HTR-8/SVneo (cell line): Measurements from ENCODE around the gene BSN.
A peak's percentile ranks its signal among the peaks of the same experiment; 100 is the strongest.
"Not testable (repeated sequence)": the region's sequence is repeated elsewhere in the genome, so short reads cannot be mapped to it uniquely, and the experiment has no call there.

Source experiments
- DNase-seq: peaks from one replicate; pipeline ENCODE4 v3.0.0; 2011; ENCODE audit warnings: low spot score, mixed read lengths; ENCODE audit not compliant: insufficient read length
- FAIRE-seq: peaks from 2 replicates; lab custom pipeline; 2011; peaks lifted over from hg19 to GRCh38; lab: Jason Lieb, UNC

BSN gene

DNA sequence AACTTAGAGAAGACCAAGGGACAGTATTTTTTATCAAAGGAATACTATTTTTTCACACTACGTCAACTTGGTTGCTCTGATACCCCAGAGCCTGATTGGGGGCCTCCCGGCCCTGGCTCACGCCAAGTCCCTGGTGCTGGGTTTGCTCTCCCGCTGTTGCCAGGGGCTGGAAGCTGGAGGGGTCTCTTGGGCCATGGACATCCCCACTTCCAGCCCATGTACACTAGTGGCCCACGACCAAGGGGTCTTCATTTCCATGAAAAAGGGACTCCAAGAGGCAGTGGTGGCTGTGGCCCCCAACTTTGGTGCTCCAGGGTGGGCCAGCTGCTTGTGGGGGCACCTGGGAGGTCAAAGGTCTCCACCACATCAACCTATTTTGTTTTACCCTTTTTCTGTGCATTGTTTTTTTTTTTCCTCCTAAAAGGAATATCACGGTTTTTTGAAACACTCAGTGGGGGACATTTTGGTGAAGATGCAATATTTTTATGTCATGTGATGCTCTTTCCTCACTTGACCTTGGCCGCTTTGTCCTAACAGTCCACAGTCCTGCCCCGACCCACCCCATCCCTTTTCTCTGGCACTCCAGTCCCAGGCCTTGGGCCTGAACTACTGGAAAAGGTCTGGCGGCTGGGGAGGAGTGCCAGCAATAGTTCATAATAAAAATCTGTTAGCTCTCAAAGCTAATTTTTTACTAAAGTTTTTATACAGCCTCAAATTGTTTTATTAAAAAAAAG lies 20.3 kb upstream of the BSN start:
- DNase-seq = no peak
- FAIRE-seq = no peak

- DNase-seq (no peak), FAIRE-seq (no peak)
Measured at GRCh38 chr3:49534581-49535441, 19.5 kb upstream of the BSN start.

DNA sequence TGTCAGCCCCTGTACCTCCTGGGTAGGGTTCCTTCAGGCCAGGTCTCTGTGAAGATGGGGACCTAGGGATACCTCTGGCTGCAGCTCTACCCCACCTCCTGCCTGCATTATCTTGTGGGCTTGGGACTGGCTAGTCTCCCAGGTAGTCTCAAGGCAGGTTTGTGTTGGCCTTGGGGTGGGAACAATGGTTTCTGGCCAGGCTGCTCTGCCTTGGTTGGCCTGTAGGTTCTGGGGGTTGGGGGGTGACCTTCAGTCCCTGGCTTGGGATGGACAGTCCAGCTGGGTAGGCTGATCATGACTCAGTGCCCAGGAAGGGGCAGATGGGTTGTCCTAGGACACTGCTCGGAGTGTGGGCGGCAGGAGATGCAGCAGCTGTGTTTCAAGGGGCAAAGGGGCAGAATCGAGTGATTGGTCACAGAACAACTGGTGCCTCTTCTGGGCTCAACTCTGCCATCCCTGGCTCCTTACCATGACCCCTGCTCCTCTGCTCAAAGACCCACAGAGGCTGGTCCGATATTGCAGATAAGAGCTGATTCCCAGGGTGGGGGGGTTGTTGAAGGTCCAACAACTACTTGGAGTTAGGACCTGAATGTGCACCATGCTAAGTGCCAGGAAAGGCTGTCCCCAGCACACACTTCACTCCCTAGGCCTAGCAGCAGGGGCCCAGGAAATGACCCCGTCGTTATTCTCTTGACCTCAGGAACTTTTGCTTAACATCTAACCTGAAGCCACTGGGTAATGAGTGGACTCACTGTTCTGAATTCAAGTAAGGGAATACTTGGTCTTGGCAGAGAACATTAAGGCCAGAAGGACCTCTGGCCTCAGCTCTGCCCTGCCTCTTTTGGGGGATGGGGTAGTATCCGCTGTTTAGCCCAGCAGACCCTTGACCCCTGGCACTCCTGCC lies 18.1 kb upstream of the BSN start:
- FAIRE-seq = peak; percentile 9
- no peak for DNase-seq

- FAIRE-seq (no peak), DNase-seq (no peak)
Measured at GRCh38 chr3:49536875-49537533, 17.3 kb upstream of the BSN start.

DNA sequence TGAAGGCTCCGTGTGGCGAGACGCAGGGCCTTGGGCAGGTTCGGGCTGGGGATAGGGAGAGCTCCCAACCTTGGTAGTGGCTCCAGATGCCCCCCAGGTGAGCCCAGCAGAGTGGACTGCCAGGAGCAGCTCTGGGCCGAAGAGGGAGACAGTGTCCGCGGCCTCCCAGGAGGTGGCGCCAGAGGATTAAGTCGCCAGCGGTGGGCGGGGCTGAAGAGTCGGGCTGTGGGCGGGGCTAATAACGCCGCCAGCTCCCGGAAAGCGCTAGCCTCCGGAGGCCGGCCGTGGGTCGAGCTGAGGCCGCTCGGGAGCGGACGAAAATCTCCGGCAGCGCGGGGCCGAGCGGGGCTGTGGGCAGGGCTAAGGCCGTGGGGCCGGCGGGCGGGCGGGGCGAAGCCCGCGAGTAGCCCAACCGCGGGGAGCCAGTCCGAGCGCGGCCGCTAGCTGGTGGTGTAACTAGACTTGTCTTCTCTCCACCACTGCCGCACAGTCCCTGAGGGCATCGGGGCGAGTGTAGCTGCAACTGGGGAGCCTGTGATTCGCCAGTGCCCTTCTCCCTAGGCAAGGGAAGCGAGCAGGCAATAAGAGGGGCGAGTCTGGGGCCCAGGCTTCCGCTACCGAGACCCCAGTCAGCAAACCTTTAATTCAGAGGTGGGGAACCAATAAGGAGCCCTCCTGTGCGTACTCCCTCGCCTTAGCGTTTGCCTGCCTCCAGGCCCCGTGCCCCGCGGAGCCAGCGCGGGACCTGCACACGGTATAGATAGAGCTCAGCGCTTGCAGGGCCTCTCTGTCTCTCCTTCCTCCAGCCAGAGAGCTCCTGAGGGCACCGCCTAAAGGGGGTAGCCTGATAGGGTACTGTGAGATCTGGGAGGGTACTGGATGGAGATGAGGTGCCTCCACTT lies 14.4 kb upstream of the BSN start:
- FAIRE-seq (peak; percentile 97), DNase-seq (peak; percentile 86)

DNA sequence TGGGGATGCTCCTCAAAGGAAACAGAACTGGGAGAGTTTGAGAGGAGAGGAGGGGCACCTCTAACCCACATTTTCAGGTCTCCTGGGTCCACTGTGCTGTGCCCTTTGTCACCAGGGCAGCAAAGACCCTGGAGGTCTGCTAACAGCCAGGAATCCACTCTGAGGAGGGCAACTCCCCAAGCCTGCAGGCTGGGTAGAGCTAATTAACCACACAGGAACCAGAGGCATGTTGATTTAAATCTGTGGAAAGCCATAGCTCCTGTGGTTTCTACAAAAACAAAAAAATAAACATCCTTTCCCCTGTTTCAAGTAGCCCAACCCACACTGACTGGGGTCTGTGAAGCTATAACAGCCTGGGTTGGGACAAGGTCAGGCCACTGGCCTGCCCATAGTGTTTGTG lies 2.2 kb upstream of the BSN start:
- no peak for DNase-seq
- FAIRE-seq = no peak

GRCh38 chr3:49553324-49553691 lies 969 bp upstream of the BSN start:
- FAIRE-seq (no peak), DNase-seq (no peak)

GRCh38 chr3:49554633-49555265 lies 472 bp downstream of the BSN start:
- FAIRE-seq (peak; percentile 80), DNase-seq (peak; percentile 38)

DNA sequence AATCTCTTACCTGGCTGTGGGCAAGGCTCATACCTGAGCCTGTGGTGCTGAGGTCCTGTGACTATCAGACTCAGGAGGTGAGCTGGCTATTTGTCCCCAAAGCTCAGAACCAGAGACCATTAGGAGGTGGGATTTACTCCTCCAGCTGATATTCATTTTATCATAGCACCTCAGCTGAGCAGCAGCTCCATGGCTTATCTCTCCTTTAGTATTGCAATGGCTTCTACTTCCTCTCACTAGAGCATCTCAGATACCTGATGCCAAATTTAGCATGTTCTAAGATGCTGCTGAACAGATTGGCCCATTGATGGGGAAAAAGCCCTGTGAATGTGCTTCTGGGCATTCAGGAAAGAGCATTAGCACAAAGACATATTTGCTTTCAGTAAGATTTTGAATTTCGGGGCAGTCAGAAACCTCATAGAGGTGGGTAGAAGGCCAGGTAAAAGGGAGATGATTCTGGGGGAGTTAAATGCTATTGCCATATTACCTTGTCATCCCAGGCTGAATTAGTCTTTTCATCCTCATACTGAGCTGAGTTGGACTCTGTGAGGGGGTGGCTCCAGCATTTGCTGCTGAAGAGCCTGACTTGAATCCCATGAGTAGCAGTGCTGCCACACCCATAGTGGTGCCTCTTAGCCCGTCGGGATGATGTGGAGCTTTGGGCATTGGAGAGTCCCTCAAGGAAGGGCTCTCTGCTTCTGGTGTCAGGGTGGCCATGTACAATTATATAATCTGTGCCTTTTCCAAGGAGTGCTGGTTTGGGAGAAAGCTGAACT lies 2.4 kb downstream of the BSN start:
- no peak for FAIRE-seq
- DNase-seq = no peak

- FAIRE-seq = no peak
- DNase-seq = no peak
Measured at GRCh38 chr3:49563040-49563578, 8.8 kb downstream of the BSN start.

GRCh38 chr3:49563766-49564165 lies 9.5 kb downstream of the BSN start:
- no peak for DNase-seq
- FAIRE-seq = no peak

DNA sequence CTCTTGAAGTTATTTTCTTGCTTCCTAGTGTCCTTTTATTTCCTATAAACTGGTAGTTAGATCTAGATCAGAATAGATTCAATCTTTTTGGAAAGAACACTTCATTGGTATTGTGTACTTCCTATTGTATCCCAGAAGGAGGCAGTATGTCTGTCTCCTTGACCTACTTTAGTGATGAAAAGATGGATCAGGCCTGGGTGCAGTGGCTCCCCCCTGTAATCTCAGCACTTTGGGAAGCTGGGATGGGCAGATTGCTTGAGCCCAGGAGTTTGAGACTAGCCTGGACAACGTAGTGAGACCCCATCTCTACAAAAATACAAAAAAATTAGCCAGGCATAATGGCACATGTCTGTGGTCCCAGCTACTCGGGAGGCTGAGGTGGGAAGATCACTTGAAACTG lies 12.0 kb downstream of the BSN start:
- no peak for DNase-seq

GRCh38 chr3:49567406-49567805 lies 13.1 kb downstream of the BSN start:
- FAIRE-seq (peak; percentile 36), DNase-seq (no peak)

More for the DNA sequence above, 12.0 kb downstream of the BSN start:
- FAIRE-seq = no peak

DNA sequence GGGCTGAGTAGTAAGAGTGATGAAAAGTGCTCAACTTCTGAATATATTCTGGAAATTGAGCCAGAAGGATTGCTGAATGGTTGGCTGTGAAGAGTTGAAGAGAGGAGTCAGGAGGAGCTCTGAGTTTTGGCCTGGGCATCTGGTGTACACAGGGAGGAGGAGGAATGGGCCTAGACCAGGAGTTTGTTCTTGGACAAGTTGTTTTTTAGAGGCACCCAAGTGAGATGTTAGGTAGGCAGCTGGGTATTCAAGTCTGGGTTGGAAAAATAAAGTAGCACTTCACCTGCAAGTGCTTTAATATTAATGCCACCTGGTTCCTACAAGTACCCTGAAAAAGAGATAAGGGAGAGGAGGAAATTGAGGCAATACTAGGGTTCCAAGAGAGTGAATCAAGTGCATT lies 14.7 kb downstream of the BSN start:
- DNase-seq (no peak), FAIRE-seq (no peak)

DNA sequence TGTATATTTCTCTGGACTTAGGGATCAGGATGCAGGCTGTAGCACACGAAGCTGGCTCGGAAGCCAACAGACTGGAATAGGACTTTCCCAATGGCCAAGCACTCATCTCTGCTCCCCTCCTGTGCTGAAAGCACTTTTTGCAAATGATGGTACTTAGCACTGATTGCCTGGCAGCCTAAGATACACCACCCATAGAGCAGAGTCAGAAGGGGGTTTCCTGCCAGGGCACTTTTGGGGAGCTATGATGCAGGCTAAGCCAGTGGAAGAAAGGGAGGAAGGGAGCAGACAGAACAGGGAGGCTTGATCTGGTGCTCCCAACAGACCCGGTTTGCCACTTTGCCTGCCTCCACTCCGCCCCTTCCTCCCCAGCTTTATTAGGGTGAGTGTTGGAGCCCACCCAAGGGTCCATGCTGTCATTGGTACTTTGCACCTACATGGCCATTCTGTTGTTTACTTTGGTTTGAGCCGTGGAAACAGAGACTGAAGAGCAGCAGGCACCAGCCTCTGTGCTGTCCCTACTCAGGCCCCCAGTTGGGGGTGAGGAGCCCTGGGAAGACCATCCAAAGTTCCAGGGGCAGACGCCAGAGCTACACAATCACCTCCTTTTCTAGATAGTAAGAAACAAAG lies 15.9 kb downstream of the BSN start:
- no peak for FAIRE-seq
- DNase-seq = no peak

GRCh38 chr3:49582177-49582576 lies 27.9 kb downstream of the BSN start:
- no peak for FAIRE-seq
- DNase-seq = no peak

DNA sequence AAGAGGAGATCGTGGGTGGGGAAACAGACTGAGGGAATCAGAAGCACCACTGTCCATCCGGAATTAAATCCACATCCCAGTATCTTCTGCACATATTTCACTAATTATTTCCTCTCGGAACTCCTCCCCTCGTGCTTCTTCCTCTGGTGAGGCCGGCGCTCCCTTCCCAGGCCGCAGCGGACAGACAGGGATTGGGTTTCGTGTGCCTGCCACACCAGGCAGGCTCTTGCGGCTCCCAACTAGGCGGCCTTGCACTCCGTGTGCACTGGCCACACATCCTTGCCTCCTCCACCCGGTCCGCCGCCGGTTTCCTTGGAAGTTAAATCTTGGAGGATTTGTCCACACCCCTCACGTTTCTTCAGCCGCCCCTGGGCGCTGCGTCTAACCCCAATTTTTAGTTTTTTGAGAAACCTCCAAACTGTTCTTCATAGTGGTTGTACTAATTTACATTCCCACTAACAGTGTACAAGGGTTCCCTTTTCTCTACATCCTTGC lies 31.0 kb downstream of the BSN start:
- FAIRE-seq, DNase-seq: not testable (repeated sequence)
